IPS-11a (cell line): ENCODE results near the gene LCE4A.
"Not testable (repeated sequence)": the region's sequence is repeated elsewhere in the genome, so short reads cannot be mapped to it uniquely, and the experiment has no call there.

ENCODE experiments used
- H3K4me3 ChIP-seq: one replicate; pipeline ENCODE4 v1.5.1; 2013; ENCODE audit warnings: low read depth, low read length, control low read depth

LCE4A gene, protein sequence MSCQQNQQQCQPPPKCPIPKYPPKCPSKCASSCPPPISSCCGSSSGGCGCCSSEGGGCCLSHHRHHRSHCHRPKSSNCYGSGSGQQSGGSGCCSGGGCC

DNA sequence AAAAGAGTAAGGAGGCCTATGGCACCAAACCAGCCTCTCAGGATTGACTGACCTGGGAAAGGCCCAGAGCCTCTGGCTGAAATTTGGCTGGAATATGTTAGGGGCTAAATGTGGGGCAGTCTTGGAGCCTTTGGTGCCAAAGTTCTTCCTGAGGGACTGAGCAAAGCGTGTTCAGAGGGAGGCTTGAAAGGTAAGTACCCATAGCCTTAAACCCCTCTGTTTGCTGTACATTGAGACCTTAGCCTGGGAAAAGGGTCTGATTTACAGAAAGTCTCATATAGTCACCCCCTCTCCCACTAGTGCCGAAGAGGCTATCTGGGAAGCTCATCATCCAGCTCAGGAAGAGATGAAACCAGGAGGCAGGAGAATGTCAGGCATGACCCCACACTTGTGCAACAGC is at the start of gene LCE4A:
Gene LCE4A (plus strand): TSS at position 301 of the 400 bp plus-strand sequence. CDS start 916 bp downstream, outside the sequence.
- H3K4me3 ChIP-seq: no peak within 1 kb of the TSS

DNA sequence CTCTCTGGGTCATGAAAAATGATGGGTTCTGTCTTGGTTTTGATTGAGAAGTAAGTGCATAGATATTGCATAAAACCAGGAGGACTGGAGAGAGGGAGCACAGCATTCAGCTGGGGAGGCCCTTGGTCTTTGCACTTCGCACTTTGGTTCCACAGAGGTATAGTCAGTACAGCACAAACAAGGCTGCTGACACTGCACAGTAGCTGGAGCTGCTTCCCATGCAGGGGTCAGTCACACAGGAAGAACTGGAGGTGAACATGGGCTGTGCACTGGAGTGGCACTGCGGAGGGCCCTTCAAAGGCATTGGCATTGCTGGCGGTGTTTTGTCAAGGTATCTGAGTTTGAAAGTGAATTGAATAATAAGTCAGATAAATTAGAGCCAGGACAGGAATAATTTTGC is 49.3 kb upstream of the LCE4A start:
- no peak overlapping the region for H3K4me3 ChIP-seq

DNA sequence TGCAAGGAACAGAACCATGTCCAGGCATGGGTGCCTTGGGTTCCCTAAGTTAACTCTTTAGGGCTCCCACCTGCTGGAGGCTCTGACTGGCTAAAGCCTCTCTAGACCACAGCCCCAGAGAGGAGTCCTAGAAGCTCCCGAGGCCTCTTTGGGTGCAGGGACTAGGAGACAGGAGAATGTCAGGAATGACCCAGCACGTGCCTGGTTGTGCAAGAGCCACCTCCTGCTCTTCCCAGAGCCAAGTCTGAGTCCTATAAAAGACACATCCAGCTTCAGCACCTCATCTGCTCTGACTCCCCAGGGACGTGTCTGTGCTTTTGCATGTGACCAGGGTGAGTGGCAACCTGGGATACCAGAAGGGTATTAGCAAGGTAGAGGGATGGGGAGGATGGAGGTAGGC is 44.9 kb upstream of the LCE4A start, which contains the start of gene LCE2D:
Gene LCE2D (plus strand): TSS at position 283 of the 400 bp plus-strand sequence. CDS start 726 bp downstream, outside the sequence.
- H3K4me3 ChIP-seq: no peak within 1 kb of the TSS

DNA sequence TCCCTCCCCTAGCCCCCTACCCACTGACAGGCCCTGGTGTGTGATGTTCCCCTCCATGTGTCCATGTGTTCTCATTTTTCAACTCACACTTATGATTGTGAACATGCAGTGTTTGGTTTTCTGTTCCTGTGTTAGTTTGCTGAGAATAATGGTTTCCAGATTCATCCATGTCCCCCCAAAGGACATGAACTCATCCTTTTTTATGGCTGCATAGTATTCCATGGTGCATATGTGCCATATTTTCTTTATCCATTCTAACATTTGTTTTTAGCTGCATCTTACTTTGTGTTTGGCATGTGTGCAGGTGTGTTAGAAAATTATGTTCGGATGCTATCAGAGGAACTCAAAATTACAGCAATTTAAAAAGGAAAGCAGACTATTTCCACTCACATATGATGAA is 41.8 kb upstream of the LCE4A start:
- H3K4me3 ChIP-seq: not testable (repeated sequence)

DNA sequence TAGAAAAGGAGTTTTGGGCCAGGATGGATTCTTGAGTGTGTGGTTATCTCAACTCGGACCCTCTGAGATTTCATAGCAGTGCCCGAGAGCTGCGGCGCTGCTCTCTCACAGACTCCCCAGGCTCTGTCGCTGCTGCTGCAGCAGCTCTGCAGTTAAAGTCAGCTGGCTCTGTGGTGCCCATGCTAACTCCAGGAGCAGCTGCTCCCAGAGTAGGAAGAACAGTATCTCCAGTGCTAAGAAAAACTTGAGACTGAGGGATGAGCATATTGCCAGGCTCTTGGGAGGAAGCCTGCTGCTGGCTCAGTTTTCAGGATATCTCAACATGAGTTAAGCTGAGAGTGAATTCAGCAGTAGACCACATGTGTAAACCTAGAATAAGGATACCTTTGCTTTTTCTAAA is 40.3 kb upstream of the LCE4A start:
- no peak overlapping the region for H3K4me3 ChIP-seq

GRCh38 chr1:152673016-152673415 is 34.9 kb upstream of the LCE4A start:
- no peak overlapping the region for H3K4me3 ChIP-seq

- not testable (repeated sequence) for H3K4me3 ChIP-seq
Observed at GRCh38 chr1:152674983-152675382, 33.0 kb upstream of the LCE4A start, which contains the start of gene LCE2C. Gene LCE2C, plus strand, starts transcription at chr1:152675279. Its CDS starts 737 bp downstream, at chr1:152676016.

DNA sequence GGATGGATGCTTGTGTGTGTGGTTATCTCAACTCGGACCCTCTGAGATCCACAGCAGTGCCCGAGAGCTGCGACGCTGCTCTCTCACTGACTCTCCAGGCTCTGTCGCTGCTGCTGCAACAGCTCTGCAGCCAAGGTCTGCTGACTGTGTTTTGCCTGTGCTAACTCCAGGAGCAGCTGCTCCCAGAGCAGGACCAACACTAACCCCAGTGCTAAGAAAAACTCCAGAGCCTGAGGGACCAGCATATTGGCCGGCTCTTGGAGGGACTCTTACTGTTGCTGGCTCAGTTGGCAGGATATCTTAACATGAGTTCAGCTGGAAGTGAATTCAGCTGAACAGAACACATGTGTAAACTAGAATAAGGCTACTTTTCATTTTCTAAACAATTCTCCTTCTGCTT is 28.5 kb upstream of the LCE4A start:
- H3K4me3 ChIP-seq: no peak overlapping the region

- H3K4me3 ChIP-seq: no peak overlapping the region
Observed at GRCh38 chr1:152681616-152682015, 26.3 kb upstream of the LCE4A start.

DNA sequence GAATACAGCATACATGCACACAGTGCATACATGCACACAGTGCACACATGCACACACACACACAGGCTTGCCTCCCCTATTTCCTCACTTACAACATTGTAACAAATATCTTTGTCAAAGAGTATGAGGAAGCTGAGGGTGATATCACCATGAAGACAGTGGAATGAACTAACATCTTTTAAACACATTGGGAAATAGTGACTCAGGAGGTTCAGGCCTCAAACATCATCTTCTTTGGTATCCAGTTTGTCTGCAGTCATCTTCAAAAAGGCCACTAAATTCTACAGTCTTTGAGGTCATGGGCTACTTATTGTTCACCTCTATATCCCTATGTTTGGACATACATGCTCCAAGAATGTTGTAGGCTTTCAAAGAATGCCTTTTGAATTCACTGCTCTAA is 24.1 kb upstream of the LCE4A start:
- H3K4me3 ChIP-seq: no peak overlapping the region

- H3K4me3 ChIP-seq: not testable (repeated sequence)
Observed at GRCh38 chr1:152685823-152686222, 22.1 kb upstream of the LCE4A start, which contains the start of gene LCE2B. Gene LCE2B, plus strand, starts transcription at chr1:152686123. Its CDS starts 721 bp downstream, at chr1:152686844.

DNA sequence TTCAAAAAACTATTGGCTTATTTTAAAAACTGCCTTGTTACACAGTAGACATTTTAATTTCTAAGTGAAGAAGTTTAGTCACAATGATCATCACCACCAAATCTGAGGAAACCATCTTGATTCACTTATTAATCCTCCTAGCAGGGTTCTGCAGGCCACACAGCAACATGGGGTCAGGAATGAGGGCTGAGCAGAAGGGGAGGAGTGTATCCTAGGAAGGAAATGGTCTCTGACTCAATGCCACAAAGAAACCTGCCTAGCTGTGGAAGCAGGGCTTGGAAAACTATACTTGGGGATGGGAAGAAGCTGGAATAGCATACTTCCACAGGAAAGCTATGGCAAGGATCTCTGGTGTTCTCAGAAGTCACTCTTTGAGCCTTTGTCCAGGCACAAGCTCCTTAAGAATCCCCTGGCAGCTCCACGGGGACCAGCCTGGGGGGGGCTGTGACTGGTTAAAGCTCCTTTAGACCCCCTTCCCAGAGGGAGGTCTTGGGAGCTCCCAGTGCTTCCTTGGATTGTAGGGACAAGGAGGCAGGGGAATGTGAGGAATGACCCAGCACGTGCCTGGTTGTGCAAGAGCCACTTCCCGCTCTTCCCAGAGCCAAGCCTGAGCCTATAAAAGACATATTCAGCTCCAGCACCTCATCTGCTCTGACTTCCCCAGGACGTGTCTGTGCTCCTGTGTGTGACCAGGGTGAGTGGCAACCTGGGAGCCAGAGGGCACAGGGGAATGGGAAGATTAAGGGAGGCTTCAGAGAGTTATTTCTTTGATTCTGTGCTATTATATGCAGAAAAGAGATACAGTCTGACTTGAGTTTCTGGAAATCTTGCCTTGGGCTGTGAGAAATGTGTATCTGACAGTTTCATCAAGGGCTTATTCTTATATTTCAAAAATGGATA is 10.0 kb upstream of the LCE4A start, which contains the start of gene LCE2A:
Gene LCE2A (plus strand): TSS at position 645 of the 900 bp plus-strand sequence. CDS start 557 bp downstream, outside the sequence.
- no peak within 1 kb of the TSS for H3K4me3 ChIP-seq

GRCh38 chr1:152699746-152700145 is 8.2 kb upstream of the LCE4A start:
- H3K4me3 ChIP-seq: no peak overlapping the region

DNA sequence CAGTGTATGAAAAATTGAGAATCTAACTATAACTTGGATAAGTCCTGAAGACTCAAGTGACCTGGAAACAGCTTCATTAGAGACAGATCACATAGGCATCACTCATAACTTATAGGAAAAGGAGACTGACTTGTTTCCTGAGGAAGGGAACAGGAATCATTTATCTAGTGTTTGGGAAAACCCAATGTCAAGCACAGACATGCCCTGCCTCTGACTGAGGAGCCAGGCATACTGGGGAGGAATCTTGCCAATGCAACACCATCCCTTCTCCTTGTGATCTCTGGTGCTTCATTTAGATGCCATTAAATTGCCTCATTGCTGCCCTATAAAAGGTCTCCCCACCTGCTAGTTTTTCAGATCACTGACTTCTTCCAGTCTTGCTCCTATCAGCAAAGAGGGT is 10.3 kb downstream of the LCE4A start:
- no peak overlapping the region for H3K4me3 ChIP-seq

- H3K4me3 ChIP-seq: no peak overlapping the region
Observed at GRCh38 chr1:152725261-152725660, 17.3 kb downstream of the LCE4A start.

DNA sequence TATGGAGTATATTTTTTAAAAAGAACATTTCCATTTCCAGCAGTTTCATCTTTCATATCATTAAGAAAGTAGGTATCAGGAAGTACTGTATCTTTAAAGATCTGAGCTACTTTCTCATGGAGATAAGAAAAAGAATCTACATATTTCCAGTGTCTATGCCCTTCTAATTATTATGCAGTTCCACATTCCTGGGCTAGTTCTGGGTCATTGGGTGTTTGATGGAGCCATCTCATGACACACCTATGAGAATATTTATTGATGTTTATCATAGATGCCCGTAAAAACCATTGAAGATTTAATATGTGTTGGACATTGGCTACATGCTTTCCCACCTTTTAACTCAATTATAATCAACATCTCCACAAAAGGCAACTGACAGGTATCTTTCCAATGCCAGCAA is 21.0 kb downstream of the LCE4A start:
- no peak overlapping the region for H3K4me3 ChIP-seq

GRCh38 chr1:152735648-152736047 is 27.7 kb downstream of the LCE4A start:
- no peak overlapping the region for H3K4me3 ChIP-seq

GRCh38 chr1:152737997-152738396 is 30.0 kb downstream of the LCE4A start:
- H3K4me3 ChIP-seq: no peak overlapping the region

- H3K4me3 ChIP-seq: no peak overlapping the region
Observed at GRCh38 chr1:152739841-152740240, 31.9 kb downstream of the LCE4A start.

GRCh38 chr1:152741656-152742055 is 33.7 kb downstream of the LCE4A start:
- H3K4me3 ChIP-seq: no peak overlapping the region

DNA sequence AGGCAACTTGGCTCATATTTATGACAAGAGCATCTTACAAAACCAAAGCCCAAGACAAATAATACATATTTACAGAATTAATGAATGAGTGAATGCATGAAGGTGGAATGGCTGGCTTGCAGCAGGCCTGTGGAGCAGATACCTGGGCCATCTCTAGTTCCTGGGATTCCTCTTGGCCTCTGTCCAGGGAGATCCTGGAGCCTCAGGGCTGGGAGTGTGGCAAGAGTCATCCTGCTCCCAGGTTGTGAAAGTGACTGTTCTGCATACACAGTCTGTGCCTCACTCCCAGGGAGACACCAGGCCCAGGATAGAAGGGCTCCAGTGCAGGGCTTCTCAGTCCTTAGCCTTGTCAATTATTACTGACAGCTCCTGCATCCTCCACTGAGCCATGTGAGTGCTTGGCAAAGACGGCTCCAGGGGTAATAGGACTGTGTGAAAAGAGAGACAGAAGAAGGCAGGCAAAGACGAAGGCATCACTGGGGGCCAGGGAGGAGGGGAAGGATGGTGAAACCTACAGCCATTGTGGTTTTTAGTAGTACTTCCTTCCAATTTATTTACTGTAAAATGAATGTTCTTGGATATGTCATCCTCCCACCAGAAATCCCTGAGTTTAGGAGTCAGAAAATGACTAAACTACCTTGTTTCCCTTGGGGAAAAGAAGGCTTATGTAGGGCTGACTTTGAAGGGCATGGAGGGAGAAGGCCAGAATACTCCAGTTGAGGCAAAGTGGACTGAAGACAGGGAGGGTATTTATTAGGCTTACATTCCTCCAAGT is 35.6 kb downstream of the LCE4A start:
- no peak overlapping the region for H3K4me3 ChIP-seq
